ENCODE data around the gene PTPRN2.

Gene PTPRN2

GRCh38 chr7:157970744-157971143, 616.9 kb downstream of the PTPRN2 start:
- DNase-seq (ENCODE audit: low read depth) = no peak
- TF ChIP-seq, protein P1, sequence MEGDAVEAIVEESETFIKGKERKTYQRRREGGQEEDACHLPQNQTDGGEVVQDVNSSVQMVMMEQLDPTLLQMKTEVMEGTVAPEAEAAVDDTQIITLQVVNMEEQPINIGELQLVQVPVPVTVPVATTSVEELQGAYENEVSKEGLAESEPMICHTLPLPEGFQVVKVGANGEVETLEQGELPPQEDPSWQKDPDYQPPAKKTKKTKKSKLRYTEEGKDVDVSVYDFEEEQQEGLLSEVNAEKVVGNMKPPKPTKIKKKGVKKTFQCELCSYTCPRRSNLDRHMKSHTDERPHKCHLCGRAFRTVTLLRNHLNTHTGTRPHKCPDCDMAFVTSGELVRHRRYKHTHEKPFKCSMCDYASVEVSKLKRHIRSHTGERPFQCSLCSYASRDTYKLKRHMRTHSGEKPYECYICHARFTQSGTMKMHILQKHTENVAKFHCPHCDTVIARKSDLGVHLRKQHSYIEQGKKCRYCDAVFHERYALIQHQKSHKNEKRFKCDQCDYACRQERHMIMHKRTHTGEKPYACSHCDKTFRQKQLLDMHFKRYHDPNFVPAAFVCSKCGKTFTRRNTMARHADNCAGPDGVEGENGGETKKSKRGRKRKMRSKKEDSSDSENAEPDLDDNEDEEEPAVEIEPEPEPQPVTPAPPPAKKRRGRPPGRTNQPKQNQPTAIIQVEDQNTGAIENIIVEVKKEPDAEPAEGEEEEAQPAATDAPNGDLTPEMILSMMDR (IDR thresholded peaks at IDR 0.05; ENCODE audit: control insufficient read depth, extremely low read depth, insufficient read depth) = no peak
- no peak overlapping the region for H3K4me3 ChIP-seq (ENCODE audit: low read depth, low read length)

DNA sequence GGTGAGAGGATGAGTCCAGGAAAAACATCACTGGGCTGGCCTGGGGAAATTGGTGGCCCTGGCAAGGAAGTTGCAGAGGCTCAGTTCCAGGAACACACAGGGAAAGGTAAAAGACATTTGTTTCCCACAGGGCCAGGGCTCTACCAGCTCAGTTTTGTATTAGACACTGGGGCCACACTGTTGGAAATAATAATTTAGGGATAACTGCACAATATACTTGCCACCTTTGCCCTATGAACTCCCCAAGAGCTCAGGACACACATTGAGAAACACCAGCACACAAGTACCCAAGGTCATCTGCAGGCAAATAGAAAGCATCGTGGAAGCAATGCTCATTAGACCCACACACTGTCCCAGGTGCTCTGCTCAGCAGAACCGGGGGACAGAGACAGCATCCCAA, 617.6 kb downstream of the PTPRN2 start:
- TF ChIP-seq, protein P1 (IDR thresholded peaks at IDR 0.05; ENCODE audit: control insufficient read depth, extremely low read depth, insufficient read depth) = no peak
- no peak overlapping the region for H3K4me3 ChIP-seq (ENCODE audit: low read depth, low read length)
- no peak for DNase-seq (ENCODE audit: low read depth)

DNA sequence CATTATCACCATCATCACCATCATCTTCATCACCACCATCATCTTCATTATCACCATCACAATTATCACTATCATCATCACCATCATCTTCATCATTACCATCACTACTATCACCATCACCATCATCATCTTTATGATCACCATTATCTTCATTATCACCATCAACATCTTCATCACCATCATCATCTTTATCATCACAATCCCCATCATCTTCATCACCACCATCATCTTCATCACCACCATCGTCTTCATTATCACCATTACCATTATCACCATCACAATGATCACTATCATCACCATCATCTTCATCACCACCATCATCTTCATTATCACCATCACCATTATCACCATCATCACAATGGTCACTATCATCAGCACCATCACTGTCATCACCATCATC, 621.1 kb downstream of the PTPRN2 start:
- no peak for DNase-seq (ENCODE audit: low read depth)
- TF ChIP-seq, protein P1 (IDR thresholded peaks at IDR 0.05; ENCODE audit: control insufficient read depth, extremely low read depth, insufficient read depth) = no peak
- H3K4me3 ChIP-seq (ENCODE audit: low read depth, low read length) = no peak overlapping the region

GRCh38 chr7:157964521-157964920, 623.1 kb downstream of the PTPRN2 start:
- no peak for DNase-seq (ENCODE audit: low read depth)
- TF ChIP-seq, protein P1 (IDR thresholded peaks at IDR 0.05; ENCODE audit: control insufficient read depth, extremely low read depth, insufficient read depth) = no peak
- H3K4me3 ChIP-seq (ENCODE audit: low read depth, low read length) = no peak overlapping the region

DNA sequence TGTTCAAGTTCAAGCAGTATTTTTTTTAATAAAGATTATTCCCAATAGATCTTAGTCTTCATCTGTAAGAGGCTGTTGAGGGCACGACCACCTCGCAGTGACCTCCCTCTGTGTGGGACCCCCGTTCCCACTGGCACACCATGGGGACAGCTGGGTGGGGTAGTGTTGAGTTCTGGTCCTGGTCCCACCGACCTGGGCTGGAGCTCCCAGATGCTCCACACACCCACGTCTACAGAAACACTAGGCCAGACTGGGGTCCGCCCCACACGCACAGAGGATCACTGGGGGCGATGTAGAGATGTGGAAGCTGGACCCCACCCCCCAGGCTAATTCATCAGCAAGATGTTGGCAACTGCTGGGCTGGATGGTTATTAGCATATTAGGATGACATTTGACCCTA, 623.6 kb downstream of the PTPRN2 start:
- DNase-seq (ENCODE audit: low read depth) = no peak
- TF ChIP-seq, protein P1 (IDR thresholded peaks at IDR 0.05; ENCODE audit: control insufficient read depth, extremely low read depth, insufficient read depth) = no peak
- no peak overlapping the region for H3K4me3 ChIP-seq (ENCODE audit: low read depth, low read length)

DNA sequence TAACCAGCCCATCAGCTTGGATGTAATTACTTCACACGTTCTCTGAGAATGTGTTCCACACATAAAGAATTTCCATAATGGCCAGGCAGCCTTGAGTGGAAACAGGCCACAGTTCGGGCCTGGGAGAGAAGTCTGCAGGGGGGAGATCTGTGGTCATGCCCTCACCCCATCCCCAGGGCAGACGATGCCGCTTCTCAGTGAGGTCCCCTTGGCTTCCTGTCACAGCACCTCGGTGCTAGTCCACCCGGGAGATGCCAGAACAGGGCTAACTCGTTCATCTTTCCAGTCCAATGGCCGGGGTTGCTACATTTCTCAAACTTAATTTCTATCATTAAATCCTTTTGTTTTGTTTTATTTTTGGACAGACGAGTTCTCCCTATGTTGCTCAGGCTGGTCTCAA, 624.1 kb downstream of the PTPRN2 start:
- H3K4me3 ChIP-seq (ENCODE audit: low read depth, low read length) = no peak overlapping the region
- TF ChIP-seq, protein P1 (IDR thresholded peaks at IDR 0.05; ENCODE audit: control insufficient read depth, extremely low read depth, insufficient read depth) = no peak
- DNase-seq (ENCODE audit: low read depth) = no peak

GRCh38 chr7:157962458-157963306, 624.9 kb downstream of the PTPRN2 start:
- H3K4me3 ChIP-seq (ENCODE audit: low read depth, low read length) = no peak overlapping the region
- TF ChIP-seq, protein P1 (IDR thresholded peaks at IDR 0.05; ENCODE audit: control insufficient read depth, extremely low read depth, insufficient read depth) = no peak
- DNase-seq (ENCODE audit: low read depth) = no peak

All from LNCaP clone FGC (cell line).